ENCODE data around the gene ERGIC1.
"Not testable (repeated sequence)": the region's sequence is repeated elsewhere in the genome, so short reads cannot be mapped to it uniquely, and the experiment has no call there.

The ERGIC1 gene

GRCh38 chr5:172806897-172807672 lies 27.0 kb upstream of the ERGIC1 start:
- FAIRE-seq, result no peak
- peak; percentile 75 for DNase-seq (ENCODE audit: insufficient read length, low spot score)
- TF ChIP-seq POLR2A (IDR thresholded peaks at IDR 0.05; ENCODE audit: low read depth, low read length), result peak; percentile 37; the same call in 1 of the 2 replicates

DNA sequence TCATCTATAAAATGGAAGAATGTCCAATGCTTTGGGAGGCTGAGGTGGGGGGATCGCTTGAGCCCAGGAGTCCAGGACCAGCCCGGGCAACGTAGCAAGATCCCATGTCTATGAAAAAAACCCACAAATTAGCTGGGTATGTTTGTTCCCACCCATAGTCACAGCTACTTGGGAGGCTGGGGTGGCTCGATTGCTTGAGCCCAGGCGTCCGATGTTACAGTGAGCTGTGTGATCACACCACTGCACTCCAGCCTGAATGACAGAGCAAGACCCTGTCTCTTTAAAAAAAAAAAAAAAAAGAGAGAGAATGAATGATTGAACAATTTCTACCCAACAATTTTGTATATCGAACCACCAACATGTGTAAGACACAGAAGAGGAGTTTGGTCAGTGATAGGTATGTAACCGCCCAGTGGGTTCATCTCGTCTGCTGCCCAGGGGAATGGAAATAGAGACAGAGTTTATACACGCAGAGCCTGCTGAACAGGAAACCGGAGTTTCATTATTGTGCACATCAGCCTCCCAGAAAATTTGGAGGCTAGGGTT lies 26.2 kb upstream of the ERGIC1 start:
- DNase-seq (ENCODE audit: insufficient read length, low spot score) (no peak), FAIRE-seq (no peak)

DNA sequence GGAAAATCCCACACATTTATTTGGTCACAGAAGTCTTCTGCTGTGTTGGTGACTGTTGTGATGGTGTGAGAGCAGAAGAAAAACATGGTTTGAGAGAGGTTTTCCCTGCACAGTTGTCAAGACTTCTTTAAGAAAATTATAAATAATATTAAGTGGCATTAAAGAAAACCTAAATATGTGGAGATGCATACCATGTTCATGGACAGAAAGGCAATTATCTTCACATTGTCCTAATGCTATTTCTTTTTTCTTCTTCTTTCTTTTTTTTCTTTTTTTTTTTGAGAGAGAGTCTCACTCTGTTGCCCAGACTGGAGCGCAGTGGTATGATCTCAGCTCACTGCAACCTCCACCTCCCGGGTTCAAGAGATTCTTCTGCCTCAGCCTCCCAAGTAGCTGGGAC lies 24.3 kb upstream of the ERGIC1 start:
- FAIRE-seq (no peak), DNase-seq (ENCODE audit: insufficient read length, low spot score) (no peak)
- TF ChIP-seq POLR2A (IDR thresholded peaks at IDR 0.05; ENCODE audit: low read depth, low read length), result no peak

More for the DNA sequence above, 26.2 kb upstream of the ERGIC1 start:
- no peak for TF ChIP-seq POLR2A (IDR thresholded peaks at IDR 0.05; ENCODE audit: low read depth, low read length)

GRCh38 chr5:172810996-172811395 lies 23.1 kb upstream of the ERGIC1 start:
- not testable (repeated sequence) for DNase-seq (ENCODE audit: insufficient read length, low spot score); FAIRE-seq

DNA sequence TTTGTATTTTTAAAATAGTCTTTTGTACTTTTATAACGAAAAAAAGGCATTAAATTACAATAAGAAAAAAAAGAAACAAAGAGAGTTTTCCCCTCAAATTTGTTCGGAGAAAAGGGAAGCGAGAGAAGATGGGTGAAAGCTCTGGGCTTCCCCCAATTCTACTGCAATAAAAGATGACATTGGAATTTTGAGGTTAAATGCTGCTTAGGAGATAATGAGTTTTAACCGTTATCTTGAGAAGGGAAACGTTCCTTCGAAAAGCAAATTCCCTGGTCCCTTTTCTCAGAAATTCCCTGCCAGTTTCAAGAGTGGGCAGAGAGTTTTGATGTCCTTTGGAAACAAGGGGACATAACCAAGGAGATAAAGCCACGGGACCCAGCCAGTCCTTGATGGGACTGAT lies 18.4 kb upstream of the ERGIC1 start:
- no peak for FAIRE-seq
- DNase-seq (ENCODE audit: insufficient read length, low spot score), result no peak
- TF ChIP-seq POLR2A (IDR thresholded peaks at IDR 0.05; ENCODE audit: low read depth, low read length), result no peak

DNA sequence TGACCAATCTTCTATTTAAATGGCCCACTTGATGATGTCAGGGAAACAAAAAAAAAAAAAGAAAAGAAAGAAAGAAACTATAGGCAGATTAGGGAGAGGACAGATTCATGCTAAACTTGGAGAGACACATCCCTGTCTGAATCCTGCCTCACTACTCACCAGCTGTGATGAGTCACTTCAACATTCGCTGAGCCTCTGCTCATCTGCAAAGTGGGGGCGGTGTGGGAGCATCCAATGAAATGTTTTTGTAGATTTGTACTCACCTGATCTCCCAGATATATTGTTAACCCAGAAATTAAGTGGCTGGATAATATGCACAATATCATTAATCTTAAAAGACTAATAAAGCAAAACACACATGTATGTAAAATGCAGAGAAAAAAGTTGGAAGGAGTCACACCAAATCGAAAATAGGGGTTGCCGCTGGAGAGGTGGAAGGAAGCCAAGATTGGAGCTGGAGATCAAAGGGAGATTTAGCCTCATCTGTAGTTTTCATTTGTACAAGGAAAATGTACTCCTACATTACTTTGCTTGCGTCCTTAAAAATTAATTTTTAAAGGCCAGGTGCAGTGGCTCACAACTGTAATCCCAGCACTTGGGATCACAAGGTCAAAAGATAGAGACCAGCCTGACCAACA lies 17.0 kb upstream of the ERGIC1 start:
- DNase-seq (ENCODE audit: insufficient read length, low spot score) (peak; percentile 61), FAIRE-seq (no peak)
- no peak for TF ChIP-seq POLR2A (IDR thresholded peaks at IDR 0.05; ENCODE audit: low read depth, low read length)

DNA sequence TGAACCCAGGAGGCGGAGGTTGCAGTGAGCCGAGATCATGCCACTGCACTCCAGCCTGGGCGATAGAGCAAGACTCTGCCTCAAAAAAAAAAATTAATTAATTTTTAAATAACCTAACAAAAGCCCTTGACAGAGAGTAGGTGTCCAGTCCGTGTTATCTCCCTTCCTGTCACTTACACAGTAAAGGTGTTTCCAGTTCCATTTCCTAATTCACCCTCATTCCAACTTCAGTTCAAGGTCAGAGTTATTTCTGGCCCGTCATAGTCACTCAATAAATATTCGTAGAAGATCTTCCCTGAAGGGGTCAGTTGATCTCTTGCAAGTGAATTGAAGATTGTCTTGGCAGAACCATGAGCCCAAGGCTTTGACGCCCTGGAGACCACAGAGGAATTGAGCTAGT lies 16.4 kb upstream of the ERGIC1 start:
- no peak for TF ChIP-seq POLR2A (IDR thresholded peaks at IDR 0.05; ENCODE audit: low read depth, low read length)
- DNase-seq (ENCODE audit: insufficient read length, low spot score) (no peak), FAIRE-seq (no peak)

GRCh38 chr5:172818081-172818480 lies 16.0 kb upstream of the ERGIC1 start:
- FAIRE-seq (no peak), DNase-seq (ENCODE audit: insufficient read length, low spot score) (no peak)
- TF ChIP-seq POLR2A (IDR thresholded peaks at IDR 0.05; ENCODE audit: low read depth, low read length), result no peak

- no peak for TF ChIP-seq POLR2A (IDR thresholded peaks at IDR 0.05; ENCODE audit: low read depth, low read length)
- FAIRE-seq (no peak), DNase-seq (ENCODE audit: insufficient read length, low spot score) (no peak)
Measured at GRCh38 chr5:172819569-172819968, 14.5 kb upstream of the ERGIC1 start.

DNA sequence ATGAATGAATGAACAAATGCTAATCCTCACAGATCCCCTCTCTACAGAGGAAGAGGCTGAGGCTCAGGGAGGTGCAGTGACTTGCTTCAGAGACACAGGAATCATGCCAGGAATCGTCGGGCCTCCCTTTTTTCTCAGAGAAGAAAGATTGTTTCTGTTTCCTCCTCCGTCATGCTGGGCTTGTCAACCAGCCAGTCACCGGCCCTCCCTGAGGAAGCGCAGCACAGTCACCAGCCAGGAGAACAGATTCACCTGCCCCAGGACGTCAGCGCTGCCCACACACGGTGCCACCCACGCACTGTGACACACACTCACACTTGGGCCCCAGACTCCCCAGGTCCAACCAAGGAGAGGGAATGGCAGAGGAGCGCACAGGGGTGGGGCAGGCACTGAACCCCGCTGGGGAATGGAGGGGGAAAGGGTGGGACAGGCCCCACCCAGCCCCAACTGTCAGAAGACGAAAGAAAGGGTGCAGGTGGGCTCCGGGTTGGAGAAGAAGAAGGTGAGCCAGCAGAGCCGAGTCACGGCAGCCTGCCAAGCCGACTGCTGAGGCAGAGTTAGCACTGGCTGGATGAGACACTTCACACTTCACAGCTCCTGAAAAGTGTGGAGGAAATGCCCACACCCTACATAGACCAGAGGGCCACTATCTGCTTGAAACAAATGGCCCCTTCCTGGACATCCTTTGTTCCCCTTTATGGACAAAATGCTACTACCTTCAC lies 13.8 kb upstream of the ERGIC1 start:
- no peak for FAIRE-seq

GRCh38 chr5:172821340-172821985 lies 12.6 kb upstream of the ERGIC1 start:
- no peak for TF ChIP-seq POLR2A (IDR thresholded peaks at IDR 0.05; ENCODE audit: low read depth, low read length)
- DNase-seq (ENCODE audit: insufficient read length, low spot score) (no peak), FAIRE-seq (no peak)

More for the DNA sequence above, 13.8 kb upstream of the ERGIC1 start:
- no peak for TF ChIP-seq POLR2A (IDR thresholded peaks at IDR 0.05; ENCODE audit: low read depth, low read length)
- no peak for DNase-seq (ENCODE audit: insufficient read length, low spot score)

- no peak for TF ChIP-seq POLR2A (IDR thresholded peaks at IDR 0.05; ENCODE audit: low read depth, low read length)
- FAIRE-seq, result no peak
Measured at GRCh38 chr5:172823840-172824362, 10.2 kb upstream of the ERGIC1 start.

DNA sequence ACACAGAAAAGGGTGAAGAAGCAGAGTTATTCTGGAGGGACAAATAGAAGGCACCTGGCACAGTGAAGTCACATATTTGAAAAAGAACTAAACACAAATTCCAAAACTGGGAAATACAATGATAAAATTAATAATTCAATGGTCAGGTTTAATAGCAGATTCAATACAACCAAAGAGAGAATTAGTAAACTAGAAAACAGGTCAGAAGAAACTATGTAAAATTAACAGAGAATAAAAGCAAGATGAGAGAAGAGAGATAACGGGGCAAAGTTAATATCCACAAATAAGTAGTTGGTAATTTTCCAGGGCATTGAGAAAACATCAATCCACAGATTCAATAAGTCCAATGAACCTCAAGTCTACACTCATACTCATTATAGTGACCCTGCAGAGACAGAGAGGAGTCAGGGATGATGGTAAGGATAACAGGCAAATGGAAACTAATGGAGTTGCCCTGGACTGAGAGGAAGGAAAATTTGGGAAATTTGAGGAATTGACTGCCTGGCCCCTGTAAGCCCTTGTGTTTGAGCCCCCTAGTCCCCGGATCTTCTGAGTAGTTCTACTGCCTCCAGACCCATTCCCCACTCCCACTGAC lies 8.3 kb upstream of the ERGIC1 start:
- no peak for TF ChIP-seq POLR2A (IDR thresholded peaks at IDR 0.05; ENCODE audit: low read depth, low read length)
- DNase-seq (ENCODE audit: insufficient read length, low spot score), result no peak
- FAIRE-seq, result no peak

More at GRCh38 chr5:172823840-172824362, 10.2 kb upstream of the ERGIC1 start:
- no peak for DNase-seq (ENCODE audit: insufficient read length, low spot score)

Measured in H54 (cell line).